ENCODE measurements around the gene ZYG11A. TPM values are rescaled to one million over a fixed set of nuclear protein-coding genes. Genes with fewer than 3 reads are reported as not detected.

ZYG11A gene
- total and polyA plus RNA-seq, 2 of the 8 experiments (the other 6 are each of a cell fraction or from before 2014, with no cell fraction given) = 0.89 to 2.6 TPM

- Histone ChIP-seq H2BK5ac (ENCODE audit: low read depth, low read length) (no peak overlapping the region), H4K20me1 (replicated peaks in 1 of 2; ENCODE audit: control insufficient read depth in 1 of 2, insufficient read depth in 2 of 2, low read length in 2 of 2) (no peaks in the 10 kb centered on the region), H3K4ac (replicated peaks; ENCODE audit: insufficient read length, low read depth, low read length) (no peak overlapping the region), H4K5ac (ENCODE audit: insufficient read length, low read depth, low read length) (no peak overlapping the region), H2BK20ac (ENCODE audit: low read length) (no peak overlapping the region), H3K14ac (ENCODE audit: insufficient read length) (no peak overlapping the region), H3K36me3 (ENCODE audit: control insufficient read depth in 2 of 4, insufficient read depth in 4 of 4, low read length in 3 of 4) (peaks cover 0 to 13% (median 0%) of the 10 kb centered on the region in 4 experiments; a peak in 3 of 8 replicates), H3K4me1 (replicated peaks in 1 of 4; ENCODE audit: control insufficient read depth in 3 of 4, insufficient read depth in 4 of 4, low read length in 3 of 4) (no peaks in the 10 kb centered on the region), H4K8ac (ENCODE audit: extremely low read depth, insufficient read depth, low read length) (no peak overlapping the region), H2AFZ (ENCODE audit: low read length) (no peak overlapping the region), H3K23me2 (ENCODE audit: low read depth, low read length) (no peaks in the 10 kb centered on the region), H3K4me2 (ENCODE audit: insufficient read depth in 1 of 2, low read depth in 2 of 2, low read length in 2 of 2) (no peak overlapping the region), H4K91ac (replicated peaks; ENCODE audit: insufficient read length, low read length) (no peak overlapping the region), H3K79me2 (ENCODE audit: control insufficient read depth in 1 of 2, insufficient read depth in 2 of 2, low read length in 2 of 2) (no peaks in the 10 kb centered on the region), H3K27ac (ENCODE audit: low read depth, low read length) (no peak overlapping the region), H2BK15ac (ENCODE audit: low read length) (no peak overlapping the region), H3K79me1 (ENCODE audit: low read depth, low read length) (no peaks in the 10 kb centered on the region), H2AK5ac (ENCODE audit: low read depth, low read length) (no peak overlapping the region), H3K9ac (replicated peaks in 1 of 4; ENCODE audit: extremely low read depth in 1 of 4, low read depth in 3 of 4, low read length in 3 of 4) (no peak overlapping the region), H3K4me3 (ENCODE audit: extremely low read depth in 1 of 4, insufficient read depth in 2 of 4, low read depth in 3 of 4, low read length in 4 of 4) (no peak overlapping the region), H2BK120ac (replicated peaks; ENCODE audit: low read depth, low read length) (no peak overlapping the region), H3K23ac (ENCODE audit: insufficient read length) (no peak overlapping the region), H3K9me3 (ENCODE audit: insufficient read depth in 2 of 2, low read depth in 1 of 2, low read length in 1 of 2) (no peaks in the 10 kb centered on the region), H3K18ac (ENCODE audit: extremely low read depth, low read length) (no peak overlapping the region), H3K56ac (replicated peaks; ENCODE audit: insufficient read length, low read depth, low read length) (no peak overlapping the region), H3K27me3 (replicated peaks in 1 of 4; ENCODE audit: control insufficient read depth in 3 of 4, extremely low read depth in 1 of 4, insufficient read depth in 3 of 4, low read length in 3 of 4) (no peaks in the 10 kb centered on the region), H2BK12ac (ENCODE audit: low read depth, low read length) (no peak overlapping the region)
- POLR2A ChIA-PET (ENCODE audit: partially characterized antibody) = no interaction called here
- 94% methylated on average over 3 of the region's 3 CpGs; no CpG with 5 or more reads in 1 of the 2 experiments for WGBS, 2 experiments (ENCODE audit: extremely low coverage in 1 of 2, insufficient coverage in 1 of 2, insufficient read length in 1 of 2, insufficient replicate concordance in 2 of 2, low coverage in 1 of 2, low lambda C conversion rate in 2 of 2, missing lambda C conversion rate in 1 of 2)
- DNase-seq (ENCODE audit: low read depth in 1 of 2, low spot score in 2 of 2) = no peak
- no peak for FAIRE-seq
- CTCF ChIA-PET (ENCODE audit: partially characterized antibody) = interaction anchor here (0.6 to 0.9 kb wide), 2 partner anchors 88 to 824 kb away, joined by 3 to 4 read pairs; no protein-coding TSS in a partner anchor
- TF ChIP-seq MAFK (IDR thresholded peaks at IDR 0.05; ENCODE audit: low read depth, low read length) (no peak), EZH2 (IDR thresholded peaks at IDR 0.05; ENCODE audit: low read depth, low read length, severe bottlenecking) (no peak), KDM1A (IDR thresholded peaks at IDR 0.05; ENCODE audit: borderline replicate concordance, low read length) (no peak)
Observed at GRCh38 chr1:52798331-52798730, 44.2 kb upstream of the ZYG11A start.
